ENCODE results near the gene WASHC3.
"Not testable (repeated sequence)": the region's sequence is repeated elsewhere in the genome, so short reads cannot be mapped to it uniquely, and the experiment has no call there.

Gene WASHC3

GRCh38 chr12:102050660-102051430, 10.9 kb downstream of the WASHC3 start:
- DNase-seq = no peak

- DNase-seq = peak; percentile 26
These were observed 17.9 kb downstream of the WASHC3 start for GRCh38 chr12:102043928-102044327.

GRCh38 chr12:102033991-102034745, 27.6 kb downstream of the WASHC3 start:
- DNase-seq = no peak

GRCh38 chr12:102031852-102032251, 29.9 kb downstream of the WASHC3 start:
- no peak for DNase-seq

- DNase-seq = no peak
These were observed 32.6 kb downstream of the WASHC3 start for GRCh38 chr12:102029141-102029540.

GRCh38 chr12:102026728-102027127, 35.1 kb downstream of the WASHC3 start:
- DNase-seq = no peak

GRCh38 chr12:102024765-102025164, 37.0 kb downstream of the WASHC3 start:
- DNase-seq = no peak

- DNase-seq = no peak
These were observed 38.4 kb downstream of the WASHC3 start for GRCh38 chr12:102023343-102023930.

GRCh38 chr12:102022286-102022685, 39.5 kb downstream of the WASHC3 start:
- DNase-seq = no peak

- no peak for DNase-seq
These were observed 40.1 kb downstream of the WASHC3 start for GRCh38 chr12:102021540-102022246.

GRCh38 chr12:102018607-102019006, 43.2 kb downstream of the WASHC3 start:
- not testable (repeated sequence) for DNase-seq

GRCh38 chr12:102016472-102016871, 45.3 kb downstream of the WASHC3 start:
- DNase-seq = no peak

- DNase-seq = no peak
These were observed 51.4 kb downstream of the WASHC3 start for GRCh38 chr12:102010265-102010994.

- DNase-seq = no peak
These were observed 52.0 kb downstream of the WASHC3 start for GRCh38 chr12:102009796-102010195.

- no peak for DNase-seq
These were observed 53.1 kb downstream of the WASHC3 start for GRCh38 chr12:102008615-102009126.

- DNase-seq = no peak
These were observed 56.5 kb downstream of the WASHC3 start for GRCh38 chr12:102005256-102005655.

- DNase-seq = no peak
These were observed 64.7 kb downstream of the WASHC3 start for GRCh38 chr12:101997102-101997501.

GRCh38 chr12:101995684-101996083, 66.1 kb downstream of the WASHC3 start:
- DNase-seq = no peak

GRCh38 chr12:101992091-101992490, 69.7 kb downstream of the WASHC3 start:
- DNase-seq = no peak

GRCh38 chr12:101982307-101982706, 79.5 kb downstream of the WASHC3 start:
- no peak for DNase-seq

GRCh38 chr12:101981868-101982267, 79.9 kb downstream of the WASHC3 start:
- no peak for DNase-seq

- DNase-seq = no peak
These were observed 93.0 kb downstream of the WASHC3 start for GRCh38 chr12:101968770-101969169.

Data from CD4-positive, alpha-beta T cell treated with Interleukin-6 for 4 hours (primary cell).